ENCODE data around the gene NCOA6. TPM values are rescaled to one million over a fixed set of nuclear protein-coding genes. Genes with fewer than 3 reads are reported as not detected.
"Not testable (repeated sequence)": the region's sequence is repeated elsewhere in the genome, so short reads cannot be mapped to it uniquely, and the experiment has no call there.

NCOA6 gene
- total RNA-seq, 2 donors from 2014 or later = 22.0 to 25.0 TPM

DNA sequence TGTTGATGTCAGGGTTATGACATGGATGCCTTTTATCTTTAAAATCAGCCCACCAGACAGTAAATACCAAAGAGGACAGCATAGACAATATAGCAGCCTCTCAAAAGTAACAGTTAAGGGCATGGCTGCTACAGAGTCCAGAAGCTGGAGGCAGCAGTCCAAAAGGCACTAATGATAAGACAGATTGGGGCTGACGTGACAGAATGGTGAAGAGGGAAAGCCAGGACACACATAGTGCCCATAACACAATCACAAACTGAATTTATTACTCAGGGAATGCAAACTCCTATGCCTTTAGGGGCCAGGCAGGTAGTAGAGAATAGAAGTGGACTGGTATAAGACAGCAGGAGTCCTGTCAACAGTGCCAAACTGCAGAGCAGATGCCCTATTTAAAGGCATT lies 80.6 kb downstream of the NCOA6 start:
- DNase-seq (ENCODE audit: low spot score) = no peak
- intact Hi-C loops (cut with DNase I) = no loop called here

DNA sequence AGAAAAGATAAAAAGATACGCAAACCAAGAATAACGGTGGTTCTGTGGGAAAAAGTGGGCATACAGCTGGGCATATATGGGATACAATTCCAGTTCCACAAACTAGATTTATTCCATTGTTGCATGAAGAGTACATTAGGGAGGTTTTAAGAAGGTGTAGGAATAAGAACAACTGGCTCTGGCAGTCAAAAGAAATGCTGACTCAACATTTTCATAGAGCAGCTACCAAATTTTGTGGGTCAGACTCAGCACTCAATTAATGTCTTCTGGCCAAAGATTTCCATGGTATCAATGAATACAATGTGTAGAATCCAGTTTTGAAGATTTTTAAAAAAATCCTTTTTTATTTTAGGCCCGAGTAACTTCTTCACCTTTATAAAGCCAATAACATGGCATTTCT lies 81.1 kb downstream of the NCOA6 start:
- no peak for DNase-seq (ENCODE audit: low spot score)
- intact Hi-C loops (cut with DNase I) = no loop called here

DNA sequence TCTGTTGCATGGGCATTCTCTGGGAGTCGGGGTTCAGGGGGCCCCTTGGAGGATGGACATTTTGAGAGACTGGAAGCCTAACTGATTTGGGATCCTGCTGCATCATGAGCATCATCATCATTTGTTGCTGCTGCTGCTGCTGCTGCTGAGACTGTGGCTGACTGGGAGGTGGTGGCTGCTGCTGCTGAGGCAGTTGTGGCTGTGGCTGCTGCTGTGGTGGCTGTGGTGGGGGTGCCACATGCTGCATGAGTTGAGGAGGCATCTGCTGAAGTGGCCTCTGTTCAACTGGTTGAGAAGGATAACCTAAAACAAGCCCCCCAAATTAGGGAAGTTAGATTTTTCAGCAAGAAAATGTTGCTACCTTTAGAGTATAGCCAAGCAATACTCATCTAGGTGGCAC lies 82.4 kb downstream of the NCOA6 start:
- DNase-seq (ENCODE audit: low spot score) = no peak
- intact Hi-C loops (cut with DNase I) = no loop called here

DNA sequence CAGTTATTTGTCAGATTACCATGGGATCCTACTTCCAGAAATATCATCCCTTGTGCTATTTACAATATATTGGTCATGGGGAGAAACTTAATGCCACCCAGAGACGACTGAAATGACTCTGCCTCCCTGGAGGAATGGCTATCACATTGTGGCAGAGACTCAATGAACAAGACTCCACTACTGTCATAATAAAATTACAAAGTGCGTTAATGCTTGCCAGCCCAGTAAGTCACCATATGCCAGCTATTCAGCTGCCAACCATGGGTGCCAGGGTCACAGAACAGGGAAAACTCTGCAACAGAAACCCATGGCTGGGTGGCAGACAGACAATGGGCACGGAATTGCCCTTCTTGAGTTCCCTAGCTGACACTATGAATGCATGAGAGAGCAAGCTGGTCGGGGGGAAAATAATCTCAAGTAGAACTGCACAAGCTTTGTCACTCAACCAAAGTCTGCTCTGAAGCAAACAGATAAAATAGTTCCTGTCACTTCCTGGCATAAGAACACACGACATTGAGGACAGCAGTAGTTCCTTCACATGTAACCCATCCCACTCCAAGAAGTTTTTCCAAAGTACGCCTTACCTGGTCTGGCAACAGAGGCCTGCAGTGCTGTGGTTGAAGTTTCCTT lies 89.2 kb downstream of the NCOA6 start:
- intact Hi-C loops (cut with DNase I) = no loop called here
- no peak for DNase-seq (ENCODE audit: low spot score)

DNA sequence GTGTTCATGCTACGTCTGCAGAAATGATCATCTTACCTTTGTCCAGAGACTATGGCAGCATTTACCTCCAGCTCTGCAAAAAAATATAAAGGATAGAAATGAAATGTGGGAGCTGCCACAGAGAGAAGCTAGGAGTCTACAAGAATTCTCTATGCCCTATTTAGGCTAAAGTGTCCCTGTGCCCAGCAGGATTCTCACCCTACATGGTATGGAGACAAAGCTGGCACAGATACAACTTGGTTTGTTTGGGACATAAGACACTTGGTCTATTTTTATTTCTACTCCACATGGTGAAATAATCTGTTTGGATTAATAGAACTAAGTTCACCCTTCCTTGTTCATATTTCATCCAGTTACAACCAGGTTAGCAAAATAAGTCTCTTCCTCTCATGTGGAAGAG lies 92.9 kb downstream of the NCOA6 start:
- DNase-seq (ENCODE audit: low spot score) = no peak
- intact Hi-C loops (cut with DNase I) = no loop called here

DNA sequence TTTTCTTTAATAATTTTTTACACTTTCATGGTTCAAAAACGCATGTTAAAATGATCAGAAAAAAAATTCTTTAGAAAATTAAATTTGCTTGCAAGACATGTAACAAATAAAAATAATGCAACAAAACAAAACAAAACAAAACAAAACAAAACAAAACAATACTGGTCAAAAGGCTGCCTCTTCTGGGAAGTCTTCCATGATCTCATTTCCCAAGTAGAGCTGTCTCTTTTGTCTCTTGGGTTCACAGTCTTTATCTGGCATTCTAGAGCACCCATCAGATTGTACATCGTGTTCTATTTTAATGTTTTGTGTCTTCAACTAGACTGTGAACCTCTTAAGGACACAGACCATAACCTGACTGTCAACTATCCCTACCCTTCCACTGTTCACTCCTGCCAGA lies 96.0 kb downstream of the NCOA6 start:
- intact Hi-C loops (cut with DNase I) = no loop called here
- DNase-seq (ENCODE audit: low spot score) = no peak

DNA sequence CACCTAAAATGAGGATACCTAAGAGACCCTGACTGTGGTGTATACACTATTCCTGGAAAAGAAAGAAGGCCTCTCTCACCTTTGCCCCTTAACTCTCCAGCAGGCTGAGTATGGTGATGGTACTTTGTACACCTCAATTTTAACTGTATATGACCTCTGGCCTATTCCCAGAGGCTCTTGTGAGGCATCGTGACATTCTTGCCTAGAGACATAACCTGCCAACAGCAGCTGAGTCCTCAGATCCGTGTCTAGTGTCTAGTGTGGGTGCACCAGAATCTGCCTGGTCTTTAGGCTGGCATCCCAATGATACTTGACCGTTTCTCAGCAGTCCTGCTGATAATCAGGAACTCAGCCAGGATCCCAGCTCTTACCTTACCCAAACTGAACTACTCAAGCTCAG lies 101.3 kb downstream of the NCOA6 start:
- intact Hi-C loops (cut with DNase I) = no loop called here
- DNase-seq (ENCODE audit: low spot score) = no peak

DNA sequence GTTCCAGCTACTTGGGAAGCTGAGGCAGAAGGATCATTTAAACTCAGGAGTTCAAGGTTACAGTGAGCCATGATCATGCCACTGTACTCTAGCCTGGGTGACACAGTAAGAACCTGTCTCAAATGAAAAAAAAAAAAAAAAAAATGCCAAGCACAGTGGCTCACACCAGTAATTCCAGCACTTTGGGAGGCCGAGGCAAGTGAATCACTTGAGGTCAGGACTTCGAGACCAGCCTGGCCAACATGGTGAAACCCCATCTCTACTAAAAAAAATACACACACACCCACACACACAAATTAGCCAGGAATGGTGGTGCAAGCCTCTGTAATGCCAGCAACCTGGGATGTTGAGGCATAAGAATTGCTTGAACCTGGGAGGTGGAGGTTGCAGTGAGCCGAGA lies 102.9 kb downstream of the NCOA6 start:
- intact Hi-C loops (cut with DNase I); DNase-seq (ENCODE audit: low spot score): not testable (repeated sequence)

DNA sequence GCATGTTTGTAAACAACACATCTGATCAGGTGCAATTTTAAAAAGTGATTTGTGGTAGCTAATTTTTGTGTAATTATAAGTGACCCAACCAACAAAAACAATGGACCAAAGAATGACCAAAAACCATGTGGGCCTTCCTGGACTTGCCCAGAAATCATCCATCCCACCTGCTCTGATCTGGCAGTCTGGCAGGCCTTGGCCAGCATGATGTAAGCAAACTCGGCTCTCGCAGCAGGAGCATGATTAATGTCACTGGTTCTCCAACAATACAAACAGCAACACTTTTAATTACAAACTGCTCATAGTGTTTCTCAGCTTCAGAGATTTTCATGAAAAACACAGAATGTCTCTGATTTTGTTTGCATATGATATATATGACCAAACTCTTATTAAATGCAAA lies 105.2 kb downstream of the NCOA6 start:
- DNase-seq (ENCODE audit: low spot score) = no peak
- intact Hi-C loops (cut with DNase I) = no loop called here

DNA sequence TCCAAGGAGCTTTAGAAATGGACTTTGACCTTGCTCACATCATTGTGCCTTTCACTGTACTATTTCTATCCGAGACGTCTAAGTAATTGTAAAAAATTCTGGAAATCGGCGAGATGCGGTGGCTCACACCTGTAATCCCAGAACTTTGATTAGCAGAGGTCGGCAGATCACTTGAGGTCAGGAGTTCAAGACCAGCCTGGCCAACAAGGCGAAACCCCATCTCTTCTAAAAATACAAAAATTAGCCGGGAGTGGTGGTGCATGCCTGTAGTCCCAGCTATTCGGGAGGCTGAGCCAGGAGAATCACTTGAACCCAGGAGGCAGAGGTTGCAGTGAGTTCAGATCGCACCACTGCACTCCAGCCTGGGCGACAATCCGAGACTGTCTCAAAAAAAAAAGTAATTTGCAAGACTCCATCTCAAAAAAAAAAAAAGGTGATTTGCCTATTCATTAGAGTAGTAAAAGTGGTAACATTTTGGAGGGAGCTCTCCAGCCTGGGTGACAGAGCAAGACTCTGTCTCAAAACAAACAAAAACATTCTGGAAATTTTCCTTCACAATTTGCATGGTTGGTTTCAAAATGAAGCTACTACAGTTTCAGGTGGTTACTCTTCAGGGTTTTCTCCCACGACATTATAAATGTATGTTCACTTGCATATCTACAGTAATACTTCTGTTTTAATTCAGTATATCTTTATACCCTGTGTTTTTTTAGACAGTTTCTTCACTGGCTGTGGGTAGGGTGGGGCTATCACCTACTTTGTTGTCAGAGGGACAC lies 106.0 kb downstream of the NCOA6 start:
- intact Hi-C loops (cut with DNase I); DNase-seq (ENCODE audit: low spot score): not testable (repeated sequence)

DNA sequence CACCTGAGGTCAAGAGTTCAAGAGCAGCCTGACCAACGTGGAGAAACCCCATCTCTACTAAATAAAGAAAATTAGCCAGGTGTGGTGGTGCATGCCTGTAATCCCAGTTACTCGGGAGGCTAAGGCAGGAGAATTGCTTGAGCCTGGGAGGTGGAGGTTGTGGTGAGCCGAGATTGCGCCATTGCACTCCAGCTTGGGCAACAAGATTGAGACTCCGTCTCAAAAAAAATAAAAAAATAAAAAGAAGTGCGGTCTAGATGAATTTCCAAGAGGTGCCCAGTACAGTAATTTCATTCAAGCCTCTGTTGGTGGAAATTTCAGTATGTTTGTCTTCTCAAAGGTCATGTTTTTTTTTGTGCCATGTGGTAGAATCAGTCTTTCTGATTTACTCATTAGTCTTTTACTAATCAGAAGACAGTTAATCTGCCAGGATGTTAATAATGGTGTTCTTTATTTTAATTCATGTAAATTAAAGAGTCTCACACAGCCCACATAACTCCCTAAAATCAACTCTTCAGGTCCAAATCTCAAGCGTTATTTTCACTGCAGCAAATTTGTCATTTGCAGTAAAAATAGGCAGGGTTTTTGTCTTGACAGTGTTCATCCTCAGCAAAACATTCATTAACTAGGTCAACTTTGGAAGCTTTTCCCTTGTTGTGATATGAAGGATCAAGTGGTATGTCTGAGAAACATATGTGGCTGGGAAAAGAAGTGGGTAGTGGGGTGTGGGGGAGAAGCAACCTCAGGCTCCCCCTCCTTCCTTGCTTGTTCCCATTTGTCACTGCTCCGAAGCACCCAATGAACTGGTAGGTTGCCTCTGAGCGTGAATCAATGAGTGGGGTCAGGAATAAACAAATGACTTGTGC lies 108.0 kb downstream of the NCOA6 start:
- intact Hi-C loops (cut with DNase I) = no loop called here
- DNase-seq (ENCODE audit: low spot score) = no peak

DNA sequence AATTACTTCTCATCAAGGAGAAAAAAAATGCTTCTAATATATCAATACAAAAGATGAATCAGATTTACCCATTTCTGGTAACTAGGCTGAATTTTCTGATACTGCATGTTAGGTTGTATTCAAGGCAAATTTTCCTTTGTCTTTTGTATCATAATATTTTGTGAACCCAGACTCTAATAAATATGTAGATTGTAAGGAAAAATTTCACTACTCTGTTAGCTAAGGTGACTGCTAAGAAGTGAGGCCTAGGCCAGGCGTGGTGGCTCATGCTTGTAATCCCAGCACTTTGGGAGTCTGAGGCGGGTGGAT lies 108.6 kb downstream of the NCOA6 start:
- no peak for DNase-seq (ENCODE audit: low spot score)
- intact Hi-C loops (cut with DNase I) = no loop called here

DNA sequence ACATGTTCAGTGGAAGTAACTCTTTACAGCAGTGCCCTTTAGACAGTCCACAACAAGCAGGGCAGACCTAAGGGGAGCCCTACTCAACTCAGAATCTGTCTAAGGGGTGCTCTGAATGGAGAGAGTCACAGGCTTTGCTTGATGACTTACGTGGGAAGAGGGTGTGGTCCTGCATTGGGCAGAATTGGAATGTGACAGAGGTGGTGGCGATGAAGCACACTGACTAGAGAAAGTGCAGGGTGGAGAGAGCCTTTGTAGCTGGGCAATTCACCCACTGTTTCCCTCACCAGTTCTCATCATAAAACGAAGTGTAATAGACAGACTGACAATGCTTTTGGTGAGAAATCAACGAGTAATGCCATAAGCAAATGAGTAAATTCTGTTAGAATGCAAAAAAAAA lies 110.1 kb downstream of the NCOA6 start:
- no peak for DNase-seq (ENCODE audit: low spot score)
- intact Hi-C loops (cut with DNase I) = no loop called here

DNA sequence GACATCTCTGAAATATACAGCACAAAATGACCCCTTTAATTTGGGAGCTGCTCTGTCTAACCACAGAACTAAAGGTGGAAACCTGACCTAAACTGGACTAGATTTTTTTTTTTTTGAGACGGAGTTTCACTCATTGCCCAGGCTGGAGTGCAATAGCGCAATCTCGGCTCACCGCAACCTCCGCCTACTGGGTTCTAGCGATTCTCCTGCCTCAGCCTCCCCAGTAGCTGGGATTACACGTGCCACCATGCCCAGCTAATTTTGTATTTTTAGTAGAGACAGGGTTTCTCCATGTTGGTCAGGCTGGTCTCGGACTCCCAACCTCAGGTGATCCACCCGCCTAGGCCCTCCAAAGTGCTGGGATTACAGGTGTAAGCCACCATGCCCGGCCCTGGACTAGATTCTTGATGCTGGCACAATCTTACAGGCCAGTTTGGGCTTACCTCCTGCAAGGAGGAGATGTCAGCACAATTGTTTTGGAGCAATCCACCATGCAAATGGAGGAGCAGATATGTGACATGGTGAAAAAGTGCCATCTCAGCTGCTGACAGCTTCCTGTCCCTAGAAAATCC lies 111.4 kb downstream of the NCOA6 start:
- intact Hi-C loops (cut with DNase I); DNase-seq (ENCODE audit: low spot score): not testable (repeated sequence)

DNA sequence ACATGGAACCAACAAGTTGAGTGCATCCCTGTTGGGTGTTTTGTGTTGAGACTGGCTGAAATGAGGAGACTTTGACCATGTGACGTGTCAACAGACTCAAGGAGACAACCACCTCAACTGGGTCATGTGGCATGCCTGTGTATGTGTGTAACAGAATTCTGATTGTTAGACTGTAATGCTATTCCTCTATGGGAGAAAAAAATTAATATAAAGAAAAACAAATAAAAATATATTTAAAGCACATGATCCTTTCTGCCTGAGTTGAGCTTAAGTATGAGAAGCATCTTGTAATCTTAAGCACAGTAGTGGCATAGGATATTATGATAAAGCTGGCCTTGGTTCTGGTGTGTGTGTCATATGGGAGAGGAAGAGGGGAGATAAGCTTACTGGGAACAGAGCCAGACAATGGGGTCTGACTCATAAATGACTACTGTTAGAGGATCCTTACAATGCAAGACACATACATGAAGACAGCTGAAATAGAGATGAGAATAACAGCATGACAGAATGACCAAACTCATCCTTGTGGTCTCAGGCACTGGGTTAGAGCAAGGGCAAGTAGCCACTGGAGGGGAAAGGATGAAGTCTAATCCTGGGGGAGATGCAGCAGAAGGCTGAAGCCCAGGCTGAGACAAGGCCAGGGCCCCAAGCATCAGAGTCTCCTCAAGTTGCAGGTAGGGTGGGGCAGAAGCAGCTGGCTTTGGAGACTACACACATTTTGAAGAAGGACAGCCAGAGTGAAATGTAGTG lies 112.1 kb downstream of the NCOA6 start:
- no peak for DNase-seq (ENCODE audit: low spot score)
- intact Hi-C loops (cut with DNase I) = no loop called here

DNA sequence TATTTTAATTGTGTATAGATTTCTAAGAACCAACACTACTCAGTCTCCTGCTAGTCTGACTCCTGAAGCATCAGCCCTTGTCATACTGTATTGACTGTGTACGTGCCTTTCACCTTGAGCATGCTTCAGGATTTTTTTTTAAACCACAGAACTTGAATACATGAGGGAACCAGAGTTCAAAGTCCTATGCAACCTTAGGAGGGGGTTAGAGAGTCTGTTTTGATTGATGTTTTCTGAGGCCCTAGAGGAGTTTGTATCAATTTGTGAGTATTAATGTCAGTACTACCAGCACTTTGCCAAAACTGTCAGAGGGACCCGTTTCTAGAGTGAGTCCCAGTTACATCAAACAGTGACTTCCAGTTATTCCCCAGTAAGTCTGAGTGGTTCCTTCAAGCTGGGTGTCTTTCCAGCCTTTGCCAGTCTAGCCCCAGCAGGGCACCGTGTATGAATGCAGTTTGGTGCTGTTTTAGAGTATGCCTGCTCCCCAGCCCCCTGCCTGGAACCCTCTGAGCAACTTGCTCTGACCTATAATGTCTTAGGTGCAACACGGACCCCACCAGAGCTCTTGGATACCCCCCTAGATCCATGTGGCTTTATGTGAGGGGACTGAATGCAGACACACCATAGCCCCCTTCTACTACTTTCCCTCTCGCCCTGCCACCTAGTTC lies 112.8 kb downstream of the NCOA6 start:
- no peak for DNase-seq (ENCODE audit: low spot score)
- intact Hi-C loops (cut with DNase I) = no loop called here

DNA sequence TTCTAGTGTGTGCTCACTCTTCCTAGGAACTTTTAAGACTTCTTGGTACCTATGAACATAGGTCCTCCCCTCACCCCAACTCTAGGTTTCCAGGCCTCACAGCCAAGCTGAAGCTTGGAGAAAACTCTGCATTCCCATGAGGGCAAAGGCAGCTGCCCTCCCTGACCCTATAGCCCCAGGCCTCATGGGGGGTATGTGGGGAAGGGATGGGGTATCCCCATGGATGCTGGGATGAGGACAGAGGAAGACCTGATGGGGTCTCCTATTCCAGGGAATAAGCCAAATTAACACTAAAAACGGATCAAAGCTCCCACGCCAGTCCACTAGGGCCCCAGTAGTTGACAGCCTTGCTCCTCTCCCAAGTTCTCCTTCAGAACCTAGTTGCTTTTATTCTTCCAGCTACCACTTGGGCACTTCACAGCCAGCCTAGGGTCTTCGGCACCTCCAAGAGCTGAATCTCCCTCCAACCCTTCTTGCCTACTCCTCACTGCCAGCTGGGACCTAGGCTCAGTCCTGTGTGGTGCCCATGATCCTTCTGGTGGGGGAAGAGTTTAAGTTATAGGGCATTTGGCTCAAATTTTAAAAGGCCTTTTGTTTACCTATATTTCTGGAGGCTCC lies 113.5 kb downstream of the NCOA6 start:
- intact Hi-C loops (cut with DNase I) = no loop called here
- no peak for DNase-seq (ENCODE audit: low spot score)

DNA sequence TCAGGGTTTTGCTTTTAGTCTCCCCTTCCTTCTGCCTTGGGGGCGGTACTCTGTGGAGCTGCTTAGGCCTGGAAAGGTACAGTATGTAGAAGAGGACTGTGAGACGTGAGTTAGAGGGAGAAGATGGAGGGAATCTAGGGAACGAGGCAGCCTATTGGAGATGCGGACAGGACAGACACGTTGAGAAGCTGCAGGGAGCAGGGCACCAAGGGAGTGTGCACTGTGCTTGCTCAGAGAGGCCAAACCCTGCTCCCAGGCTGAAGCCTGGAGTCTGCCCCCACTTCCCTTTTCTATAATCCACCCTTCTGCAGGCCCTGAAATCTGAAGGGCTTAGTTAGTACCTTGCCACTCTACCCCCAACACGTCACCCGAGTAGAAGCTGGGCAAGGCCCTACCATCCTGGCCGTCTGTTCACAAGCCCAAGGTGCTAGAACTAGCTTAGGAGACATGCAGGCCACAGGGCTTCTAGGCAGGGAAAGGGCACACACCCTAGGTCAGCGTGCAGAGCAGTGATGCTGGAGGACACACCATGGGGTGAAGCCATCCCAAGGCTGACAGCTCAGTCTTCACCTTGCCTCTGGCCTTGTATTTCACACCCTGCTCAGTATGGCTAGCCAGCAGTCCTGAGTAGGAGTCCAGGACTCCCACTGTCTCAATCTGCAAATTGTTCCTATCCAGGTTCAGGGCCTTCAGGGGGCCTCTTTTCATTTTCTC lies 114.4 kb downstream of the NCOA6 start:
- intact Hi-C loops (cut with DNase I) = no loop called here
- DNase-seq (ENCODE audit: low spot score) = no peak

Data from posterior vena cava (tissue), 2 donors.